CD4-positive, alpha-beta T cell treated with Interleukin-6 at 100 ng/mL for 8 hours (primary cell): Measurements from ENCODE around the gene SLC13A4.
"Not testable (repeated sequence)": the region's sequence is repeated elsewhere in the genome, so short reads cannot be mapped to it uniquely, and the experiment has no call there.

Source experiments
- DNase-seq: peaks from one replicate; pipeline ENCODE4 v3.0.0-alpha.2; 2020; ENCODE audit warnings: mixed read lengths, low spot score

SLC13A4 gene, protein sequence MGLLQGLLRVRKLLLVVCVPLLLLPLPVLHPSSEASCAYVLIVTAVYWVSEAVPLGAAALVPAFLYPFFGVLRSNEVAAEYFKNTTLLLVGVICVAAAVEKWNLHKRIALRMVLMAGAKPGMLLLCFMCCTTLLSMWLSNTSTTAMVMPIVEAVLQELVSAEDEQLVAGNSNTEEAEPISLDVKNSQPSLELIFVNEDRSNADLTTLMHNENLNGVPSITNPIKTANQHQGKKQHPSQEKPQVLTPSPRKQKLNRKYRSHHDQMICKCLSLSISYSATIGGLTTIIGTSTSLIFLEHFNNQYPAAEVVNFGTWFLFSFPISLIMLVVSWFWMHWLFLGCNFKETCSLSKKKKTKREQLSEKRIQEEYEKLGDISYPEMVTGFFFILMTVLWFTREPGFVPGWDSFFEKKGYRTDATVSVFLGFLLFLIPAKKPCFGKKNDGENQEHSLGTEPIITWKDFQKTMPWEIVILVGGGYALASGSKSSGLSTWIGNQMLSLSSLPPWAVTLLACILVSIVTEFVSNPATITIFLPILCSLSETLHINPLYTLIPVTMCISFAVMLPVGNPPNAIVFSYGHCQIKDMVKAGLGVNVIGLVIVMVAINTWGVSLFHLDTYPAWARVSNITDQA

GRCh38 chr7:135728136-135728669 is at the start of gene SLC13A4:
Gene SLC13A4, minus strand, starts transcription at chr7:135728186. Its CDS starts 690 bp downstream, at chr7:135727496.
- DNase-seq, result no peak

DNA sequence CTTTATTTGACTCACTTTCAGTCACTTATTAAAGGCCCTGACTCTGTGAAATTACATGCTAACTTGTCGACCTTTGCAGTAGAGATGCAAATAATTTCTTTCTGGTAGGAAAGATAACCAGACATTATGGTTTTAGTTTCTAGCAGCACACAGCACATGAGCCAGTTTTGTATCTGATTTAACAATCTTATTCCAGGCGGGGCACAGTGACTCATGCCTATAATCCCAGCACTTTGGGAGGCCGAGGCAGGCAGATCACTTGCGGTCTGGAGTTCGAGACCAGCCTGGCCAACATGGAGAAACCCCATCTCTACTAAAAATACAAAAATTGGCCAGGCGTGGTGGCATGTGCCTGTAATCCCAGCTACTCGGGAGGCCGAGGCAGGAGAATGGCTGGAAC is 47.9 kb upstream of the SLC13A4 start:
- not testable (repeated sequence) for DNase-seq

DNA sequence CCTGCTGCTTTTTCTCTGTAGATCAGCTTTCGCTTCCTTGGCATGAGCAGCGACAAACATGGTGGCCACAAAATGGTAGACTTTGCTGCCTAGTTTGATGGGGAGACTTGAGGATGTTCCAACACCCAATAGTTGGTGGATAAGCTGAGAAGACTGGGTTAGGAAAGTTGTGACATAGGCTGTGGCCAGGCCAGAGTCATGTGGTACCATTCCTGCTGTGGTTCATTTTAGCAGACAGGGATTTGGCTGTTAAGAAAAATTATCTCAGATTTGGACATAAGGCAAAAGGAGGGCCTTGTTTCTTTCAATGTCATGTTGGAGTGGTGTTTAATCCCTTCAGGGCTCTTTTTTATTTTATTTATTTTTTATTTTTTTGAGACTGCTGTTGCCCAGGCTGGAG is 47.2 kb upstream of the SLC13A4 start:
- DNase-seq, result no peak

DNA sequence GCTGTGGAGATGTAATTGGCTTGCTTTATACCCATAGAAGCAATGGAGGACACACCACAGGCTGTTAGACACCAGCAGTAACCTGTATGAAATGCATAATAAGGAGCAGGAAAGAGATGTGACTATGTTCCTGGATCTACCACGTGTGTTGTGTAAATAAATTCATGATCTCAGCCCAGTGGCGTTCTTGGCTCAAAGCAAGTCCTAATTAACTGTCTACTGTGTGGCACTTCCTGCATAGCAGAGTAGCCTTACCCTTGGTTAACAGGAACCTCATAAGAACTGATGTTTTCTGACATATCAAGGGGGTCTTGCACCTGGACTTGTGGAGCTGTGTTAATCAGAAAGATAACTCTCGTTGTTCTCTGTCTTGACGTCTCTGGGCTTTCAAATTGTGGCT is 46.3 kb upstream of the SLC13A4 start:
- DNase-seq, result no peak

DNA sequence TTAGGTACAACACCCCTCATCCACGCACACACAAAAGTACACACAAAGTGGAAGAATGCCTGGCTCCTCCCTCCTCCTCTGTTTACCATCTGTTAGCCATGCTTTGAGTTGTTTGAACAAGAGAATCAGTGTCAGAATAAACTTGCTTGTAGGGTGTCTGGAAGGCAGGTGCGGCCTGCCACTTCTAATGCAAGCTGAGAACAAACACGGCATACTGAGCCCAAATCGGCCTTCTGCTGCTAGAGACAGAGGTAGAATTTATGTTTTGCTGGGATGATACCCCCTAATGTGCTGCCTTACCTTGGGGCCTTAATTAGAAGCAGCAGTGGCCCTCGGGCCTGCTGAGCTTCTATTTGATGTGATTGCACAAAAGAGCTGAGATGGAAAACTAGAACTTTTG is 45.5 kb upstream of the SLC13A4 start:
- DNase-seq, result no peak

DNA sequence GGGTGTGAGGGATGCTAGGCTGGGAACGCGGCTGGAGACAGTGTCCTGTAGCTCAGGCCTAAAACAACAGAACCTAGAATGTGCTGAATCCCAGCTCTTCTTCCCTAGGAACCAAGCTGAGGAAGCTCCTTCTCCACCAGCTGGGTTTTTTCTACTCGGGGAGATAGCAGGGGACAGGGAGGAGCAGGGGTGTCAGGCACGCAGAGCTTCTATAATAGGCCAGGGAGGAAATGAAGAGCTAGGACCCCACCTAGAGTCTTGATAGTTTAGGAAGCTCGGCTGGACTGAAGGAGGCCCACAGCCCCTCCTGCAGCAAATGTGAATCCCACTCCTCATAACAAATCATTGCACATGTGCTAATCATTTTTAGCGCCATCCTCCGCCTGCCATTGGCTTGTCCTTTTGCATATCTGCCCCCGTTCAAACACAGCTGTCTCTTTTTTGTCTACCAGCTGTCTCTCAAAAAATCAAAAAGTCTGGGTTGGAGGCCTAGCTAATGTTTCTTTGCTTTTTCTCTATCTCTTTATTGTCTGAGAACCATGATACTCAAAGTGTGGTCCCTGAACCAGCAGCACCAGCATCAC is 44.7 kb upstream of the SLC13A4 start:
- no peak for DNase-seq

GRCh38 chr7:135771961-135772638 is 44.1 kb upstream of the SLC13A4 start:
- no peak for DNase-seq

- no peak for DNase-seq
Measured at GRCh38 chr7:135771051-135771450, 43.1 kb upstream of the SLC13A4 start.

GRCh38 chr7:135770139-135770710 is 42.2 kb upstream of the SLC13A4 start:
- DNase-seq, result no peak

GRCh38 chr7:135769005-135769802 is 41.2 kb upstream of the SLC13A4 start:
- no peak for DNase-seq

DNA sequence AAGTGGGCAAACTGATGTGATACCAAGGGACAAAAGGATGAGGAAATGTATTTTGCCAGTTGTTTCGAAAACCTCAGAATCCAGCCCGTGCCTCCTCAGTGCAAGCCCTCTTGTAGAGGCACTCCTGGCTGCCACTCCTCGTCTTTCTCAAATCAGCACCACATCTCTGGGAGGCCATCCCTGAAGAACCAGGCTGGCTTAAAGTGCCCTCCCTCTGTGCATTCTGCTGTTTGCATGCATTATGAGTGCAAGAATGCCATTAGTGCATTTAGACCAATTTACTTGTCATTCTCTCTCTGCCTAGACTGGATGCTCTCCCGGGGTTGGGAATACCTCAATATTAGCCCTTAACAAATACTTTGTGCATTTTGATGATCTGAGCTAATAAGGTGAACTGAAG is 40.5 kb upstream of the SLC13A4 start:
- DNase-seq, result no peak

- no peak for DNase-seq
Measured at GRCh38 chr7:135768064-135768463, 40.1 kb upstream of the SLC13A4 start.

GRCh38 chr7:135763261-135763660 is 35.3 kb upstream of the SLC13A4 start:
- no peak for DNase-seq

DNA sequence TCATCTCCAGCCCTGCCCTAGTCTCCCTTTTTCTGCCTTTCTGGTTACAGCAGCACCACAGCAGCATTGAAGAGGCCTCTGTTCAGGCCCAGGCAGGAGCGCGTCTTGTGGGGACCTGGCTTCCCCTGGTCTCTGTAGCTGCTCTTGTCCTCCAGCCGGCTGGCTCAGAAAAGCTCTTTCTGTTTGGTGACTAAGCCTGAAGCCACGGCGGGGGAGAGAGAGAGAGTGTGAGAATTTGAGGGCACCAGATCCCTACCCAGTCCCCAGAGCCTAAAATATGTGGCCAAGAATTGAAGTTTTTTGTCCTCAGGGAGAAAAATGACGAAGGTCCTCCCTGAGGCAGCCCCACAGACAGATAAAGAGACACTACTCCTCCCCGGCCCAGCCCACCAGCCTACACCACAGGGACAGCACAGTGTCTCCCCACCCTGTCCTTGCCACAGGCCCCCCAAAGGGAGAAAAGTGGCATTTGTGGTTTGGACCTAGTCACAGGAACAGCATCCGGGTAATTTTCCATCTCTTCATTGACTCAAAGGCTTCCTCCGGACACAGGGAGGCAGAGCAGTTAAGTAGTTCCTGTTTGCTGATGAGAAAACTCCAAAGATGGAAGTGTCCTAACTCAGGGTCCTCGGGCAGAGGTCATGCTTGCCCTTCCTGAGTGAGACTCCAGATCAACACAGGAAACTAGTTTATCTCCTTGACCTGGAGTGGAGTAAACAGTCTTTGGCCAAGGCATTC is 33.9 kb upstream of the SLC13A4 start:
- no peak for DNase-seq

DNA sequence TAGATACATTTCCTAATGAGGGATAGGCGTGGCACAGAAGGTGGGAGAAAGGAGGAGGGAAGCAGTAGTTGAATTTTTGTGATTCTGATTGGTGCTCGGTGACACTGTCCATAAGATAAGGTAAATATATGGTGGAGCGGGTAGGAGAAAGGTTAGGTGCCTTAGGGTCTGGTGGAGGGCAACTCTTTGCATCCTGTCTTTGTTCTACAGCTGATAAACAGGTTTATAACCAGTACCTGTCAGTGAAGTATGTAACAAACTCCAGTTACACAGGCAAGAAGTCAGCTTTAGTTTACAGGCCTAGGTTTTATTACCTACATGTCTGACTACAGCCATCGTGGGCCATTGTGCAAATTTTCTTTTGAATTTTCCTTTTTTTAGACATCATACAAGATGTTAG is 31.5 kb upstream of the SLC13A4 start:
- no peak for DNase-seq

DNA sequence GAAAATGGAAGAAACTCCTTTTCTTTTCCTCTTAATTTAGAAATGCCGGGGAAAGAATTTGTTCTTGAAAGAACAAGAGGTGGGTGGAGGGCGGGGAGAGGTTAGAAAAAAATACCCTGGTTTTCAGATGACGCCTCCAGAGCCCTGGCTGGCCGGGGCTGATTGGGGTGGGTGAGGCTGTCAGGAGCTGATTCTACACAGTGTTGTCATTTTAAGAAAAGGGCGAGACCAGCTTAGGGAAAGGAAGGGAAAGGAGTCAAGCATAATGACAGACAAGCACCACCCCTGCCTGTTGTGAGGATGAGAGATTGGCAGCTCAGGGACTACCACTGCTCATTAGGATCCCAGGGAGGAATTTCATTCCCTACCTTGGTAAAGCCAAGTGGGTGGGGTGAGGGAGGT is 30.5 kb upstream of the SLC13A4 start:
- DNase-seq, result no peak

- DNase-seq, result no peak
Measured at GRCh38 chr7:135757719-135758411, 29.9 kb upstream of the SLC13A4 start.

GRCh38 chr7:135756191-135756590 is 28.2 kb upstream of the SLC13A4 start:
- no peak for DNase-seq

GRCh38 chr7:135755351-135755753 is 27.4 kb upstream of the SLC13A4 start:
- DNase-seq, result no peak
